ENCODE data around the gene CFAP119.
"Not testable (repeated sequence)": the region's sequence is repeated elsewhere in the genome, so short reads cannot be mapped to it uniquely, and the experiment has no call there.

The CFAP119 gene

GRCh38 chr16:30761928-30762902 lies at the start of gene CFAP119, which contains the start of gene RNF40:
Gene CFAP119 (minus strand): TSS chr16:30762062. CDS start chr16:30761748, 314 bp downstream.
Gene RNF40 (plus strand): TSS chr16:30762322. CDS start chr16:30762546, 224 bp downstream.
- peak; percentile 99 for DNase-seq

- DNase-seq: not testable (repeated sequence)
Observed at GRCh38 chr16:30809675-30810074, 47.8 kb upstream of the CFAP119 start.

GRCh38 chr16:30808890-30809426 lies 47.1 kb upstream of the CFAP119 start:
- DNase-seq: not testable (repeated sequence)

DNA sequence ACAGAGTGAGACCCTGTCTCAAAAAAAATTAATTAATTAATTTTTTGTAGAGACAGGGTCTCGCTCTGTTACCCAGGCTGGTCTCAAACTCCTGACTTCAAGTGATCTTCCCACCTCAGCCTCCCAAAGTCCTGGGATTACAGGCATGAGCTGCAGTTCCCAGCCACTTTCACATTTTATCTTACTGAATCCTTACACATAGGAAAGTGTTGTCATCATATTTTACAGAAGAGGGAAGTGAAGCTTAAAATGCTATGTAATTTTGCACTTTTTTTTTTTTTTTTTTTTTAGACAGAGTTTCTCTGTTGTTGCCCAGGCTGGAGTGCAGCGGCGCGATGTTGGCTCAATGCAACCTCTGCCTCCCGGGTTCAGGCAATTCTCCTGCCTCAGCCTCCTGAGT lies 46.3 kb upstream of the CFAP119 start:
- no peak for DNase-seq

GRCh38 chr16:30805370-30806169 lies 43.7 kb upstream of the CFAP119 start:
- DNase-seq: peak; percentile 91

DNA sequence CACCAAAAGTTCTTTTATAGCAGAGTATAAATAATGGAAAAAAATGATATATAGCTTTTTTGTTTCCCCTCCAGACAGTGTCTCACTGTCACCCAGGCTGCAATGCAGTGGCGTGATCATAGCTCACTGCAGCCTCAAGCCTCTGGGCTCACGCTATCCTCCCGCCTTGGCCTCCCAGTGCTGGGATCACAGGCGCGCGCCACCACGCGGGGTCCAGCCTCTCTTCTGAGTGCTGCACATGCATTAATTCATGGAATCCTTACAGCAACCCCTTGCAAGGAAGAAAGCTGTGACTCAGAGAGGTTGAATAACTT lies 43.2 kb upstream of the CFAP119 start:
- peak; percentile 56 for DNase-seq

DNA sequence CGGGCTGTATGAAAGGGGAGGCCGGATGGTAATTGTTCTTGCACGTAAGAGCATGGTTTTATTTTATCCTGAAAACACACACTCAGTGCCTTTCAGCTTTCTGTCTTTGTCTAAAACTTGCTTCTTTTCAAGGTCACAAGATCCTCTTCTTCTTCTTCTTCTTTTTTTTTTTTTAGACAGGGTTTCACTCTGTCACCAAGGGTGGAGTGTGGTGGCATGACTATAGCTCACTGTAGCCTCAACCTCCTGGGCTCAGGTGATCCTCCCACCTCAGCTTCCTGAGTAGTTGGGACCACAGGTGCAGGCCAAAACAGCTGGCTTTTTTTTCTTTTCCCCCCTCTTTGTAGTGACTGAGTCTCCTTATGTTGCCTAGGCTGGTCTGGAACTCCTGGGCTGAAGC lies 41.1 kb upstream of the CFAP119 start:
- no peak for DNase-seq

GRCh38 chr16:30797670-30798309 lies 35.9 kb upstream of the CFAP119 start:
- DNase-seq: no peak

DNA sequence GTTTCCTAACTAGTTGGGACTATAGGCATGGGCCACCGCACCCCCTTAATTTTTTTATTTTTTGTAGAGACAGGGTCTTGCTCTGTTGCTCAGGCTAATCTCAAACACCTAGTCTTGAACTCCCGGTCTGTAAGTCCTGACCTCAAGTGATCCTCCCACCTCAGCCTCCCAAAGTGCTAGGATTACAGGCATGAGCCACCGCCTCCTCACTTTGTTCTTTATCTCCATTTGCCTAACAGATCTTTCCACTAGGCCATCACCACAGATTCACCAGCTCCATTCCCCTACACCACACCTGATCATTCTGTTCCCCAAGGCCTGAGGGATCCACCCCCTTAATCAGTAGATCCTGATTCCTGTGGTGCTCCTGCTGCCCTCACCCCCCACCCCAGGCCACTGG lies 32.8 kb upstream of the CFAP119 start:
- no peak for DNase-seq

DNA sequence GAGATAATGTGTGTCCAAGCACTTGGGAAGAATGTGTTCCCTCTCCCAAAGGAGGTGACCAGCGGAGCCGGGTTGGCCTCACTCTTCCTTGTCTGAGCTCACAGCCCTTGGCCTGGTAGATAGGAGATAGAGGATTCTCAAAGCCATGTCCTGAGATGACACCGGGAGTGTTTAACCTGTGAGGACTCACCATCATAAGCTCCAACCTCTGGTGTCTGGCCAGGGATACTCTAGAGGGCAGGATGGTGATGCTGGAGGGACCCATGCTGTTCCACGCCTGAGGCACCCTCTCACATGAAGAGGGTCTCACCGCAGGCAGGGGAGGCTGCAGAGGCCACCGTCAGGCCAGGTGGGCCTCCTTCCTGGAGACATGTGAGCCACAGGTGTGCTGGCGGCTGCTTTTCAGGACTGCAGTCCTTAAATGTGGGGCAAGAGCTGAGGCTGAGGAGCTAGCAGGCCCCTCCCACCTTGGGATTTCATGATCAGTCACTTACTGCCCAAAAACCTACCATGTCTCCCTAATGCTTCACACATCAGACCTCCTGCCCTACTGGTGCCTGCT lies 31.7 kb upstream of the CFAP119 start:
- no peak for DNase-seq

GRCh38 chr16:30787613-30788378 lies 25.9 kb upstream of the CFAP119 start:
- no peak for DNase-seq

- DNase-seq: peak; percentile 83
Observed at GRCh38 chr16:30786936-30787612, 25.2 kb upstream of the CFAP119 start, which contains the start of gene ZNF629. Gene ZNF629 (minus strand): TSS chr16:30787205. CDS start chr16:30784482, 2,723 bp downstream.

- peak; percentile 75 for DNase-seq
Observed at GRCh38 chr16:30786115-30786935, 24.5 kb upstream of the CFAP119 start.

DNA sequence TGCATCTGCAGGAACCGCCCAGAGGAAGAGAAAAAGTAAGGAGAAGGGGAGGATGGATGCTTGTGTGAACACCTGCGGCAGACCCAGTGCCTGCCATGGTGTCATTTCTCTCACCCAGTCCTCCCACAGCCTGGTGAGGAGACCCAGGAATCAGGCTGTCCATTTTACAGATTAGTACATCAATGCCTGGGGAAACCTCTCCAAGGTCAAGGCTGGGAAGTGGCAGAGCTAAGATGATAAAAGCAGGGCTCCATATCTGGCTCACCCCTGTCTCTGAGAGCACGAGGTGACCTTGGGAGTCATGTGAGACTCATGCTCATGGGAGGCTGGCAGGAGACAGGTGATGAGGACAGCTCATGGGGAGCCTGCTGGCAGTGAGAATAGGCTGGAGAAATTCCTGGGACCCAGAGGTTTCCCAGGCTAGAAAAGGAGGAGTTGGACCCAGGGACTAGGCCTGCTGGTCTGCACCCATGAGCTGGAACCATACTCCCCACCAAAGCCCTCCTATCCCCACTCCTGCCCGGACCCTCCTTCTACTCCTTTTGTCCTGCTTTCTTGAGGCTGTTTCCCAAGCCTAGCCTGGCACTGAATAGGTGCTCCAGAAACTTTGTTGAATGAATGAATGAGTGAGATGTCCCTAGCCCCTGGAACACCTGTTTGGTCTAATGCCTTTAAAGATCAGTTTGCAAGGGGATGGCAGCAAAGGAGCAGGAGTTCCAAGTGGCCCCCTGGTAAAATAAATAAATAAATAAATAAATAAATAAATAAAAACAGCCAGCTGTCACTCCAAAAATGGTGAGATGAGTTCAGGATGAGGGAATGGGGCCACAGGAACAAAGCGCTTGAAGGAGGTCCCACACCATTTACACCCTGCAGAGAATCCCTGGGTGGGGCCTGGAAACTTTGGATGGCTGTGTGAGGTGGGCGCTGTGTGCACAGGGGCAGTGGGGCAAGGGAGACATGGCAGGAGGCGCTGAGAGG lies 23.6 kb upstream of the CFAP119 start:
- DNase-seq: no peak

- no peak for DNase-seq
Observed at GRCh38 chr16:30784215-30784614, 22.4 kb upstream of the CFAP119 start.

DNA sequence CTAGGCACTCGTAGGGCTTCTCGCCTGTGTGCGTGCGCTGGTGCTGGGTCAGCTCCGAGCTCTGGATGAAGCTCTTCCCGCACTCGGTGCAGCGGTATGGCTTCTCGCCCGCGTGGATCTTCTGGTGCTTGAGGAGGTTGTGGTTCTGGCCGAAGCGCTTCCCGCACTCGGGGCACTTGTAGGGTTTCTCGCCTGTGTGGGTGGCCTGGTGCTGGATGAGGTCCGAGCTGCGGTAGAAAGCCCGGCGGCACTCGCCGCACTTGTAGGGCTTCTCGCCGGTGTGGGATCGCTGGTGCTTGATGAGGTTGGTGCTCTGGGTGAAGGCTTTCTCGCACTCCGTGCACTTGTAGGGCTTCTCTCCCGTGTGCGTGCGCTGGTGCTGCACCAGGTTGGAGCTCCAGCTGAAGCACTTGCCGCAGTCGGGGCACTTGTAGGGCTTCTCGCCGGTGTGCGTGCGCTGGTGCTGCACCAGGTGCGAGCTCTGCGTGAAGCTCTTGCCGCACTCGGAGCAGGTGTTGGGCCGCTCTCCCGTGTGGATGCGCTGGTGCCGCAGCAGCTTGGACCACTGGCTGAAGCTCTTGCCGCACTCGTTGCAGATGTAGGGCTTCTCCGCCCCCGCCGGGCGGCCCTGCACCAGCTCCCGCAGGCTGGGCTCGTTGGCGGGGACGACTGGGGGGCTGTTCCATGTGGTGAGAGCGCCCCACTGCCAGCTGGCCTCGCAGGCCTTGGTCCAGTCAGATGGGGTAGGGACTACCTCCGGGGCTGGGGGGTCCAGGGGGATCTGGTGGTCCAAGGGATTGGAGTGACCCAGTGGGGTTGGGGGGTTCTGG lies 21.6 kb upstream of the CFAP119 start:
- DNase-seq: no peak

DNA sequence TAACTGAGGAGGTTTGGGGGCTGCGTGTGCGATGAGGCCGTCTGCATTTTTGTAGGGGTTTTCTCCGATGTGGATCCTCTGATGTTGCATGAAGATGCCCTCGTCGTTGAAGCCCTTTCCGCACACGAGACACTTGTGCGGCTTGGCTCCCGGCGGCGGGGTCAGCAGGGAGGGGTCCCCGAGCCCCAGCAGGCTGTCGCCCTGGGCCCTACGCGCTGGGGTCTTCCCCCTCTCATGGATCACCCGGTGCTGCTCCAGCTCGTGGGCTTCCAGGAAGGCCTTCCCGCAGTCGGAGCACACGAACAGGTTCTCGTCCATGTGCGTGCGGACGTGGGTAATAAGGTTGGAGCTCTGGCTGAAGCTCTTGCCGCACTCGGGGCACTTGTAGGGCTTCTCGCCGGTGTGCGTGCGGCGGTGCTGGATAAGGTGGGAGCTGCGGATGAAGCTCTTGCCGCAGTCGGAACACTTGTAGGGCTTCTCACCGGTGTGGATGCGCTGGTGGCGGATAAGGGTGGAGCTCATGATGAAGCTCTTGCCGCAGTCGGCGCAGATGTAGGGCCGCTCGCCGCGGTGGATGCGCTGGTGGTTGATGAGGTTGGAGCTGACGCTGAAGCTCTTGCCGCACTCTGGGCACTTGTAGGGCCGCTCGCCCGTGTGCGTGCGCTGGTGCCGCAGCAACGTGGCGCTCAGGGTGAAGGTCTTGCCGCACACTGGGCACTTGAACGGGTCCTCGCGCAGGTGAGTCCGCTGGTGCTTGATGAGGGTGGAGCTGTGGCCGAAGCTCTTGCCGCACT lies 20.8 kb upstream of the CFAP119 start:
- no peak for DNase-seq
